Glomerular visceral epithelial cell (primary cell): Measurements from ENCODE around the gene MORN4.
"Not testable (repeated sequence)": the region's sequence is repeated elsewhere in the genome, so short reads cannot be mapped to it uniquely, and the experiment has no call there.

Source experiments
- DNase-seq: peaks from one replicate; pipeline ENCODE4 v3.0.0-alpha.2; 2016; ENCODE audit errors: extremely low spot score

The MORN4 gene

GRCh38 chr10:97632949-97633884, at the start of gene MORN4:
Gene MORN4, minus strand, starts transcription at chr10:97633500. Its CDS starts 13,847 bp downstream, at chr10:97619653.
- peak; percentile 91 for DNase-seq

DNA sequence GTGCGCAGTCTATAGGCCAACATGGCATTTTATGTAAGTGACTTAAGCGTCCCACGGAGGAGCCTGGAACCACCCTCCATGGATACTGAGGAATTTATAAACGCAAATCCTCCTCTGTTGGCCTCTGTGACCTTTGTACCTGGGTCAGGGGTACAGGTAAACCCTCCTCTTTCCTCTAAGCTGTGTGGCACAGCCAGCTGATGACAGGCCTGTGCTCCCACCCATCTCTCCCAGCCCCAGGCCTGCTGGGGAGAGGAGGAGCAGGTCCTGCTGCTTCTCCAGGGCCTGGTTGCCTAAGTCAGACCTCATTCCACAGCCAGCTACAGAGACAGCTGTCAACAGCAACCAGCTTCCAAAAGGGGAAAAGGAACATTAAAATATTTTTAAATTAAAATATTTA, 48.7 kb upstream of the MORN4 start:
- no peak for DNase-seq

GRCh38 chr10:97679594-97679993, 46.3 kb upstream of the MORN4 start:
- DNase-seq = no peak

- peak; percentile 68 for DNase-seq
Observed at GRCh38 chr10:97676770-97677581, 43.7 kb upstream of the MORN4 start.

DNA sequence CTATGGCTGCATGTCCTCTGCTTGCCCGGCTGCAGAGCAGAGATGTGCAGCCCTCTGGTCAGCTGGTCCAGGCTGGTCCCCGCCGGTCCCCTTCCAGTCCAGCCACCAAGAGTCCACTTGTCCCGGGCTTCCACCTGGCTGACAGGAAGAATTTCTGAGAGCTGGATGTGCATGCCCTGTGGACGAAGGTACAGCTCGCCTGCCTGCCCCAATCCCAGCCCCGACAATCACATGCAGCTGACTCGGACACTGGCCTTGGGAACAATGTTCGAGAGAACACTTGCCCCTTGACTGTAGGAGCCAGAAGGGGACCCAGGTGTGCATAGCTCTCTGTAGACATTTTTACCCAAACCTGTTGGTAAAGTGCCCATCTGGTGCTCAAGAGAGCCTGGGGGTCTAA, 41.9 kb upstream of the MORN4 start:
- DNase-seq = no peak

DNA sequence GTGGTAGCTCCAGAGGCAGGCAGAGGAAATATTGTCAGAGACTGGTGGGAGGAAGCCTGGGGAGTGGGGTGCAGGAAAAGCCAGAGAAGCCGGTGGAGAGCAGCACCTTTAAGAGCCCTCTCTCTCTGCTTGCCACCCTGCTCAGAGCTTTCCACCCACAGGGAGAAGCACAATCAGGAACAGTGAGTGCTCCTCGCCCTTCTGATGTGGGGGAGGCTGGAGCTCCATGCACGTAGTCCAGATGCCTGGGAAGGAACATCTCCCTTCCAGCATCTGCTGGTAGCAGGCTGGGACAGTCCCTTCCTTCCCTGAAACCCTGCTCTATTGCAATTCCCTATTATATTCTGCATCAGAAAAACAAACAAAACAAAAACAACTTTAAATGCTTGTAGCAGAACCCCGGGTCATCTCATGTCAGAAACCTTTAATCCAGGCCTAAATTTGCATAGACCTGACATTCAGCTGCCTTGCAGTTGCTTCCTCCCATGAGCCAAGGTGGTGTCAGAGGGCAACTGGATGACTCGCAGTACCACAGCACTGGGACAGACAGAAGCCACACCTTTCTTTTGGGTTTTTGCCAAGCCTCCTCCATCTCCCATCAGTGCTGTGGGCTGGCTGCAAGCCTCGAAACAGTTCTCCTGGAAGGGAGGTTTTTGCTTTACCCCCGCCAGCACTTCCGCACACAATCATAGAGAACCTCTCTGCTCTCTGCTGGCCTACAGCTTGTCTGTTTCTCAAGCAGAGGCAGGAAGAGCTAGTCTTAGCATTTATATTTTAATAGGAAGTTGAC, 40.6 kb upstream of the MORN4 start:
- DNase-seq = peak; percentile 75

DNA sequence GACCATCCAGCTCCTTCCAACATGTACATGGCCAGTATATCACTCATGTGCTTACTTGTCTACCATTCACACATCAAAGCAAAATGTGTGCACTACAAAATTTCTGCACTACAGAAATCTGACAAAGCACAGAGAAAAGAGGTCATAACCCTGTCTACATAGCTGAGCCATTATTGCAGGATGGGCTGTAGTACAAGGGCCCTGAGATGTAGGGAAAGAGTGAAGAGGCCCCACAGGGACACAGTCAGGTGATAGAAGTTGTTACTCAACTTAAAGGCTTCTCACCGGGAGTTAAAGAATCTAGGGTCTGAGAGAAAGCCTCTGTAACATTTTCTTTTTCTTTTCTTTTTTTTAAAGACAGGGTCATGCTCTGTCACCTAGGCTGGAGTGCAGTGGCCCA, 36.3 kb upstream of the MORN4 start:
- DNase-seq = no peak

DNA sequence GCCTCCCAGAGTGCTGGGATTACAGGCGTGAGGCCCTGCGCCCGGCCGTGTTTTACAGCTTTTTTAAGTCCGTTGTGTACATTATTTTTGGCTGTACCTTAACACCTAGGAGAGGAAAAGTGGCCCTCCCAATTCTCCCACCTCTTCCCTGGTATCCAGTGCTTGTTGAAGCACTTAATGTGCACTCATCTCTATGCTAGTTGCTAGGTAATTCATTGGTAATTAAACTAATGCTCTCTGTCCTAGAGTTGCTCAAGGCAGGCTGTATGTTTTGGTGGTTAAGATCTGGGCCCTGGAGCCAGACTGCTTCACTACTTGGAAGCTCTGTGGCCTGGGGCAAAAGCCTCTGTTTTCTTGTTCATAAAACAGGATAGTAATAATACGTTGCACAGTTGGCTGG, 34.2 kb upstream of the MORN4 start:
- DNase-seq = no peak

GRCh38 chr10:97666992-97667391, 33.7 kb upstream of the MORN4 start:
- no peak for DNase-seq

DNA sequence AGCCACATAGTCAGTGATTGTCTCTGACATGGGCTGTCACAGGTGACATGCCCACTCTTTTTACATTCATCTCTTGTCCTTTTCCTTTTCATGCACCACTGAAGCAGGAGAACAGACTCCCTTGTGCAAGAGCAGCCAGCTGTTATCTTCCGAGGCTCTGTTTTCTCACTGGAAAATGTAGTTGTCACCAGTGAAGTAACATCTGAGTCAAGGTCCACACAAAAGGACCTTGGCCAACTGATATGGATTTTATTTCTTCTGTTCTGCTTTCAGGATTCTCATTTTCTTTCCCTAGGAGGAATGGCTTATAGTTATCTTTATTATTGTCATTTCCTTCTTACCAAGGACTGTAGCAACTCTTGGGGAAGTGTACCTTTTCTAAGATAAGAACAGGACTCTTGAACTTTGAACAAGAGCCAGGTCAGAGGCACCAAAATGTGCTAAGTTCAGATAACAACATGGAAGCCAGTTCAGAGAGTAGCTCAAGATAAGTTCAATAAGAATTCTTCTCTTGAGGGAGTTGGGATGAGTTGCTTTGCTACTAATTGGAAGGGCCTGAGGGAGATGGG, 31.1 kb upstream of the MORN4 start:
- no peak for DNase-seq

DNA sequence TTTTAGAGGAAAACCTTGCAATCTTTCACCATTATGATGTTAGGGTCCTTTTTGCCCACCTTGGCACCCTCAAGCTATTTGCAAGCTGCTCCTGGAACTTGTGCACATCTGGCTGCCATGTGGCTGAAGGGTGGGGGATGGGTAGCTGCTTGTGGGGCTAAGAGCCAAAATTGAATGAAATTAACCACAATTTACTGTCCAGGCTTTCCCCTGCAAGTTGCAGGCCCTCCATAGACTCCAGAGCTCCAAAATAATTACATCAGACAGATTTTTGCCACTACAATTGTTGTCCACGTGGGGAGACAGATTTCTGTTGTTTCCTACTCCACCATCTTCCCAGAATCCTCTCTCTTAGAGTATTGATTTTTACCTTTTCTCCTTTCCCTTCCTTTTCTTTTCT, 26.3 kb upstream of the MORN4 start:
- no peak for DNase-seq

GRCh38 chr10:97656777-97657176, 23.5 kb upstream of the MORN4 start:
- DNase-seq = no peak

- DNase-seq = no peak
Observed at GRCh38 chr10:97651773-97652172, 18.5 kb upstream of the MORN4 start.

GRCh38 chr10:97650726-97651125, 17.4 kb upstream of the MORN4 start:
- DNase-seq = no peak

- not testable (repeated sequence) for DNase-seq
Observed at GRCh38 chr10:97649405-97649750, 16.1 kb upstream of the MORN4 start.

DNA sequence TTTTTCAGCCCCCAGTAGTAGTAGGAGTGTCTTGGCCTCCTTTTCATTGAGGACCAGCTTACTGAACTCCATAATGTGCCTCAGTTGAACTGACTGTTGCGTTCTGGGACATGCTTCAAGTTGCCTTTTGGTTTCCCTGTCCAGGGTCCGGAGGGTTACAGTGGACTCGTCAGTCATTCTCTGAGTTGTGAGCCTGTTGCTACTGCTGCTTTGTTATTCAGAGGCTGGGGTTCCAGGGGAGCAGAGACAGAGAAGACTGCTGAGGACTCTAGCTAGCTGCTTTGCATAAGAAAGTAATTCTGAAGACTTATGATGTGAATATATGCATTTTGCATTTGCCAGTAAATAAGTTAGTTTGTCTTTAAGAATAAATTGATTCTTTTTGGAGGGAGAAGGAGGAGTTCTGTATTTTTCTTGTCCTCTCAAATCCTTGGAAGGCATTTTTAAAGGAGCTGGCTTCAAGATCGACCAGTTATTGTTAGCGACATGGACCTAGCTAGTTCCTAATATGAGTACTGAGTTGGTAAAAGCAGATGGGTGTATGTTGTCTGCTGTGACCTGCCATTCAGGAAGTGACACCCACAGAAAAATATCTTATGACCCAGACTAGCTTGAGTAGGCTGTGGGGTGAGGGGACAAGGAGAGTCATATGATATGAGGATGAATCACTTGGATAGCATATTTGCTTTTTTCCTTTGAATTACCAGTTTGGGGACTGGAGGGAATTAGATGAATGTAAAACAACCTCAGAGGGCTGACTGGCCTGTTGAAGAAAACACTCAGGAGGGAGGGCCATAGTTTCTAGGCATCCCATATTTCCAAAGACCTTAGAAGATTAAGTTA, 15.5 kb upstream of the MORN4 start:
- peak; percentile 78 for DNase-seq

GRCh38 chr10:97647556-97647955, 14.3 kb upstream of the MORN4 start:
- DNase-seq = no peak

DNA sequence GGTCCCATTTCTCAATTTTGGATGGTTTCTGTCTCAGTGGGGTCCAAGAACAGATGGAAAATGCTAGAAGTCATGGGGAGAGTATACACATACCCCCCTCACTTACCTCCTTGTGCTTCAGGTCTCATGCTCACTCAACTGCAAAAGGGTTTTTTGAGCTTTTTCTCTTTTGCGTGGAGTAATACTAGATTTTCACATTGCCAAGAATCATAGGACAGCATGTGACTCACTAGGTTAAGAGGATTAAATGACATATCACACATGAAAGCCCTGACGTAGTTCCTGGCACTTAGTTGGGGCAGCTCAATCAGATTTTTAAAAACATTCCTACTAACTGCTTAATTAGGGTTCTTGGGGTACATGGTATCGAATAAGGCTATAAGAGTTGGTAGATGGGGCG, 11.6 kb upstream of the MORN4 start:
- no peak for DNase-seq

- no peak for DNase-seq
Observed at GRCh38 chr10:97643441-97643985, 10.2 kb upstream of the MORN4 start.

DNA sequence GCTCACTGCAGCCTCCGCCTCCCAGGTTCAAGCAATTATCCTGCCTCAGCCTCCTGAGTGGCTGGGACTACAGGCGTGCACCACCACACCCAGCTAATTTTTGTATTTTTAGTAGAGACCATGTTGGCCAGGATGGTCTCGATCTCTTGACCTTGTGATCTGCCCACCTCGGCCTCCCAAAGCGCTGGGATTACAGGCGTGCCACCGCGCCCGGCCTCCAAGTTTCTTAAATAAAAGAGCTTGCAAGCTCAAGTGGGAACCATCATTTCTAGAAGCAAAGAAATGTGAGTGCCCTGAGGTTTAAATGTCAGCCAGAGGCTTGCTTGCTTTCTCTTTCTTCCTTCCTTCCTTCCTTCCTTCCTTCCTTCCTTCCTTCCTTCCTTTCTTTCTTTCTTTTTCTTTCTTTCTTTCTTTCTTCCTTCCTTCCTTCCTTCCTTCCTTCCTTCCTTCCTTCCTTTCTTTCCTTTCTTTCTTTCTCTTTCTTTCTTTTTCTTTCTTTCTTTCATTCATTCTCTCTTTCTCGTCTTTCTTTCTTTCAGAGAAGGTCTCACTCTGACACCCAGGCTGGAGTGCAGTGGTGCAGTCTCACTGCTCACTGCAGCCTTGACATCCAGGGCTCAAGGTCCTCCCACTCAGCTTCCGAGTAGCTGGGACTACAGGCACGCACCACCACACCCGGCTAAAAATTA, 9.3 kb upstream of the MORN4 start:
- not testable (repeated sequence) for DNase-seq
